HS-5 (cell line): Measurements from ENCODE around the gene STK32C.

Source experiments
- DNase-seq: peaks from one replicate; pipeline ENCODE4 v3.0.0-alpha.2; 2012; ENCODE audit warnings: low read depth

Gene STK32C

DNA sequence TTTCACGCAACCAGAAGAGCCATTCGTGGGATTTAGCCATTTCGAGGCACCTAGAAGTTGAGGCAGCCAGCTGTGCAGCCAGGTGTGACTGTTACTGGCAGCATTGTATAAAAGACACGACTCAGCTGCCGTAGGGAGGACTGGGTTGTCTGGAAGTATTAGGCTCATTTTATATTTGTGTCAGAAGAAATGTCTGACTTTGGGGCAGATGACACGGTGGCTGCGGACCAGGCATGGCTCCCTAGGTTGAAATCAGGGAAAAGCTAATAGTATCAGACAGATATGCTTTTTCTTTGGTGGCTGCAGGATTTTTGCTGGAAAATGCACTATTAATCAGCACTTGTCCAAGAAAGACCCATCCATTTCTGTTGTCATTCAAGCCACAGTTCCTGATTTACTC, 125.2 kb downstream of the STK32C start:
- DNase-seq: no peak

DNA sequence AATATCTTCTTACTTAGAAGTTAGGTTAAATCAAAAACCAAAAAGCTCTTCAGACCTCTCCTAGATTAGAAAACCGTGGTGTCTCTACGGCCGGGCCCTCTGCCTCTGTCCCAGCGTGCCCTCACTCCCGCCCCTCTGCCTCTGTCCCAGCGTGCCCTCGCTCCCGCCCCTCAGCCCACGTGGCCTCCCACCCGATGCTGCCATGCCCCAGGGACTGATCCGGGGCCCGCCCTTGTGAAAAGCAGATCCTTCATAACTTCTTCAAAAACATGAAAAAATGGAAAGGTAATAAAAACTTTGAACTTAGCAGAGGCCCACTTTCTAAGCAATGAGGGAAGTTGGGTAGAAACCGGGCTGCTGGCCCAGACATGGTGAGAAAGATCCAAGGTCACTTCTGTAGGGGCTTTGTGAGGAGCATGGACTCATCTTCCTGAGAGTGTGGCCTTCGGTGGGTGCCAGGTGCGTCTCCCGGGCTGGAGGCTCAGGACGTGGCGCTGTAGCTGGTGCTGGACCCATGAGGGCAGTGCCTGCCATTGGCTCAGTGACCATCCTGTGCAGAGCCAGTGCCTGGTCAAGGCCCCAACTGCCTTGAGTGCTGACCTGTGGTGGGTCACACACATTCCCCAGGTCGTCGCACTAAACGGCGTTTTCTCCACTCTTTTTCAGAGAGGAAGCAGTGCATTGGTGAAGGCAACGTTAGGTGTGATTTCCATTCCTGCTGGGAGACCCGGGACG, 125.9 kb downstream of the STK32C start:
- DNase-seq: no peak

DNA sequence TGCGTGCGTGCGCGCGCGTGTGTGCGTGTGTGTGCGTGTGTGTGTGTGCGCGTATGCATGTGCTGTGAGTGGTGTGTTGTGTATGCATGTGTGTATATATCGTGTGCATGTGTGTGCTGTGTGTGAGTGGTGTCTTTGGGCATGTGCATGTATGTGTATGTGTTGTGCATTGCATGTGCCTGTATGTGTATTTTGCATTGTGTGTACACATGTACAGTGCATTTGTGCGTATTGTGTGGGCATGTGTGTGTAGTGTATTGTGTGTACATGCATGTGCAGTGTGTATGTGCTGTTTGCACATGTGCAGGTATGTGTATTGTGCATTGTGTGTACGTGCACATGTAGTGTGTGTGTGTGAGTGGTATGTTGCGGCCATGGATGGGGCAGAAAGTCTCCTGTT, 127.0 kb downstream of the STK32C start:
- DNase-seq: no peak

DNA sequence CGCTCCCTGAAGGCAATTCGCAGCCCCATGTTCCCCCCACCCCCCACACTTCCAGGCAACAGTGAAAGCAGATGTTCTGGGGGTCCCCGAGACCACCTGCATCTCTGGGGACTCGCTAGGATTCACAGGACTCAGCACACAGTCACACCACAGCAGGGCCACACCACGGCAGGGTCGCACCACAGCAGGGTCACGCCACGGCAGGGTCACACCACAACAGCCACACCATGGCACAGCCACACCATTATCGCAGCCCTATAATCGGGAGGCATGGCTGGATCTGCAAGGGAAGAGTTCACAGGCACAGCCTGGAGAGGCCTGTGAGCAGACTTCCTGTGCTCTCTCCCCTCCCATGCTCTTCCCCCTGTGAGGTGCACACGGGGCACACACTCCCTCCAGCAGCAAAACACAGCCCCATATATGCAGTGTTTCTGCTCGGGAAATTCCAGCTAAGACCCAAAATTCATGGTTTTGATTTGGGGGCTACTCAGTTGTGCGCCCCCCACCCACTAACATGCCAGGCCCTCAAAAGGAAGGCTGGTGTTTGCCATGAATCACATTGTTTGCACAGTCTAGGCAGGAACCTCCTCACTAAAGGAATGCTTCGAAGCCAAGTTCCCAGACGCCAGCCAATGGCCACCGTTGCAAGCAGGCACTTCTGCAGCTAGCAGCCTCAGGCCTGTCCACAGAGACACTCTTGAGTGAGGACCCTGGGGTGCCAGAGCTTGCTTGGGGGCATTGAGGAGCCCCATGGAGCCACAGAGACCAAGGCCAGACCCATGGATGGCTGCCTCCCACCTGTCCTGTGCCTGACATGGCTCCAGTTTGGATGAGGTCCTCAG, 128.0 kb downstream of the STK32C start:
- no peak for DNase-seq

DNA sequence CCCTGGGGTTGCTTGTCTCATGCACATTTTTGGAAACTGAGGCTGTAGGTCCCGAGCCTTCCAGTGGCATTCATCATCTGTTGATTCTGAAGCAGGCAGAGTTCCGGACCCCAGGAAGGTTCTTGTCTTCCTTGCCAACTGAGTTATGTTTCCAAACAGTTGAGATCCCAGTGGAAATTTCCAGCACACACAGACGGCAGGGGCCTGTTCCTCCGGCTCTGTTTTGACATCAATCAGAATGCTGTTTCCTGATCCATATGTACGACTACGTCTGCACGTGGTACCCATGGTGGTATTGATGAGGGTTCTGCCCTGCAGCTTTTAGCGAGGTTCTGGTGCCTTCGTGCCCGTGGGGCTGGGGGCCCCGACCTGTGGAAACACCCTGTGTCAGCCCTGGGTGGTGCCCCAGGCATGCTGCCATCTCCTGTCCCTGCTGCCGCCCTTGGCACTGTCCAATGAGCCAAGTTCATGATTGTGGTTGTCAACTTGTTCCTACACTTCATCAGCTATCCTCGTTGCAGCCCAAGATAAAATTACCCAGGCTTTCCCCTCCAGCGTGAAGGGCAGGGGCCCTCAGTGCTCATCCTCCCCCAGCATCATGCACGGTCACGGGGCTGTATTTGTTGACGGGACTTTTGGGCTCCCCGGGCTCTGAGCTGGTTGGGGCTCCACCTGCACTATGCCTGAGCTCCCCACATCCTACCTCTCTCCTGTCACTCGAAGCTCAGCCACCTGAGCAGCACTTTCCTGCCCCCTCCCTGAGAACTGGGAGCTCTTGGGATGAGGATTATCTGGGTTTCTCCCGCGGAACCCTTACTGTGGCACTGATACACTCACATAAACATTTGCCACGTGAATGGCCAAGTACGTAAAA, 128.8 kb downstream of the STK32C start:
- no peak for DNase-seq

DNA sequence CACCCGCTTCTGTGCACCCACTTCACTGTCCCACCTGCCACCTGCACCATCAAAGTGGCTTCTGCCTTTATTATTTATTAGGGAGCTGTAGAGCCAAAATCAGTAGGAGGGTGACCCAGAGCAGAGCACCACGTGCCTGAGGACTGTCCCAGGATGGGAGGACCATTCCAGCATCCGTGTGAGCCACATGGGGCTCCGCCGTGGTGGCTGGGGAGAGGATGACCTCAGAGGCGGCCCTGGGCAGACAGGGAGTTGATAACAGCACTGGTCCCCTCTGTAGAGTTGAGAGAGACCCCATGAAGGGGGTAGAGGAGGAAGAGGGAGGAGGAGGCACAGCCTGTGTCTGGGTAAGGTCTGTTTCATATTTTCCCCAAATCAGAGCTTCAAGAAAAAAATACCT, 129.7 kb downstream of the STK32C start:
- DNase-seq: no peak

DNA sequence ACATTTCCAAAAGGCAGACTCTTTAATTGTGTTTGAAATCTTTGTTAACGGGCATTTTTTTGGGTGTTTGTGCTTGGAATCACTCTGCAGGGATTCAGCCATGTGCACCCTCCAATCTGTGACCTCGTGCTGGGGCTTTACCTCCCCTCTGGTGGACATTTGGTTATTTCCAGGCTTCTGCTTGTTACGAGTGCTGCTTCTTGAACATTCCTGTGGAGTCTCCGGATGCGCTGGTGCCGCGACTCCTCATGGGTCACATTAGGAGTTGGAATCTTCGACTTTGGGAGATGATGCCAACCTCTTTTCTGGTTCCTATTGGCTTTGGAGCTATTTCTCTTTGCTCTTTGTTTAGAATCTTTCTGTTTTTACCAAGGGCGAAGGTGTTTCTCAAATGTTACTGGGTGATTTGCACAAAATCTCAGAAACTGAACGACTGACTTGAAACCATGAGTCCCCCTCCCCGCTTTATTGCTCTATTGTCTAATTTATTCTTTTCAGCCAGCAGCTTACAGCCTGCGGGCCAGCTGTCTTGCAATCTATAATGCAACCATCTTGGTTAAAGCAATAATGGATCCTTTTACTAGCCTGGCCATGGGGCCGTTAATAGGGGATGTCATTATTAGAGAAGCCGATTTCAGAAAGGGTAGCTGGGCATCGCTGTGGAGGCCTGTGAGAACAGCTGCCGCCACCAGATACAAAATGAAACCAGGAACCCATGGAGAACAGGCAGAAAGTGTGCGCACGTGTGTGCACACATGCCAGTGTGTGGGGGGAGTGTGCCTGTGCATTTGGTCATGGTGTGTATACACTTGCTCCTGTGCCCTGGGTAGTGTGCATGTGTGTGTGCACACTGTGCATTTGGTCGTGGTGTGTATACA, 130.9 kb downstream of the STK32C start:
- DNase-seq: no peak

DNA sequence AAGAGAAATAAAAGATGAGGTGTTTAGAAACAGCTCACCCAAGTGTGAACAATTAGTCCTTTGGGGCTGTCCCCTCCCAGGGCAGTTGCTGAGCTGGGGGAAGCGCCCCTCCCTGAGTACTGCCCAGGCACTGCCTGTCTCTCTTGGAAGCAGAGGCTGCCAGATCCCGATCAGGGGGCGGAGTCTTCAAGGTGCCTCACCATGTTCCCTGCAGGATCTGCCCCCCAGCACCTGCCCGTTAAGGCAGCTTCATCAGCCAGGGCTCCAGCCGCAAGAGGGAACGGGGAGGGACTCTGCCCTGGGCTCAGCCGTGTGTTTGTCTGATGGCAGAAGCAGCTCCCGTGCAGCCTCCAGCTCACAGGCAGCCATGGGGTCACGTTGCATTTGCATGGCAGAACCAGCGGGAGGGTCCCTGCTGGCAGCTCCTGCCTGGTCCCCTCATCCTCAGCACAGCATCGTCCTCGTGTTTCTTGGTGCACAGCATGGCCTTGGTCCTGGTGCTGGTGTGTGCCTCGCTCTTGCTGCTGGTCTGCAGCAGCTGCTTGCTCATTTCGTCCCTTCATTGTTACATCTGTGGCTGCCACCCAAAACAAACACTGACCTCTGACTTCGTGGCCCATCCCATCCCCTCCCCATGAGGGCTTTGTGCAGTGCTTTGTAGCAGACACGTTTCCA, 131.7 kb downstream of the STK32C start:
- no peak for DNase-seq

DNA sequence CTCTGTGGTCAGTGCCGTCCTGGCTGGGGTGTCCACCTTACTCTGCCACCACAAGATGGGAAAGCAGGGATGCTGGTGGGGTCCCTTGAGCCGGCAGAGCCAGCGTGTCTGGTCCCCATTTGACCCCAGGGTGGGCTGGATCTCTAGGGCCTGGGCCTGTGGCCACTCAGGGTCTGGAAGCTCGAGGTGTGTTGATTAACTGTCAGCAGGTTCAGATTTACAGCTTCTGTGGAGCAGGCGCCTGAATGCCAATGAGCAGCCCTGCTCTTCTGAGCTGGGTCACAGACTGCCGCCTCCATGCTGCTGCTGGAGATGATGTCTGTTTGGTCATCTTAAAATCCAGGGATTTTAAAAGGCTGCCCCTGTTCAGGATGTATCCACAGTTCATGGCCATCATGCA, 132.3 kb downstream of the STK32C start:
- no peak for DNase-seq

DNA sequence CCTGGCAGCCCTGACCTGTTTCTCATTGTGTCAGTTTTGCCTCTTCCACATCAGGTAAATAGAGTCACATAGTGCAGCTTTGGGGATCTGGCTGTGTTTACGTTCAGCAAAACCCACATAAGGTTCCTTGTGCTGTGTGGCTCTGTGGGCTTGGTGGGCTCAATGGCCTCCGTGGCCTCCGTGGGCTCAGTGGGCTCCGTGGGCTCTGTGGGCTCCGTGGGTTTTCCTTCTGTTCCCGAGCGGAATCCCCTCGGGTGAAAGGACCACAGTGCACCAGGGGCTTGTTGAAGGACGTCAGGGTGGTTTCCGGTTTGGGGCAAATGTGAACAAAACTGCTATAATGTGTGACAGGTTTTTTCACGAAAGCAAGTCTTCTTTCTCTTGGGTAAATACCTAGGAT, 133.5 kb downstream of the STK32C start:
- no peak for DNase-seq

DNA sequence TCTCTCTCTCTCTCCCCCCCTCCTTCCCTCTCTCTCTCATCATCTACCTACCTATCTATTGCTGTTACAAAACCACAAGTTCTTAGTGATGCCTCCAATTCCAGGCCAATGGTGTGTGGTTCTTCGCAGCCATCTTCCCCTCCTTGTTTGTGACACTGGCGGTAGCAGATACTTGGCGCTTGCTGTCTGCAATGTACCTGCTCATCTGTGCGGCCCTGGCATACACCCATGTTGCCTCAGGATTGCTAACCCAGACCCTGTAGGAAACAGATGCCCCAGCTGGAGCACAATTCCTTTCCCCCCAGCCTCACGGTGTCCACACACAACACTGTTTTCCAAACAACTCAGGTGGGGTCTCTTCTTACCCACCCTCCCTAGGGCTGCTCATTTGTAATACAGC, 134.6 kb downstream of the STK32C start:
- DNase-seq: no peak

DNA sequence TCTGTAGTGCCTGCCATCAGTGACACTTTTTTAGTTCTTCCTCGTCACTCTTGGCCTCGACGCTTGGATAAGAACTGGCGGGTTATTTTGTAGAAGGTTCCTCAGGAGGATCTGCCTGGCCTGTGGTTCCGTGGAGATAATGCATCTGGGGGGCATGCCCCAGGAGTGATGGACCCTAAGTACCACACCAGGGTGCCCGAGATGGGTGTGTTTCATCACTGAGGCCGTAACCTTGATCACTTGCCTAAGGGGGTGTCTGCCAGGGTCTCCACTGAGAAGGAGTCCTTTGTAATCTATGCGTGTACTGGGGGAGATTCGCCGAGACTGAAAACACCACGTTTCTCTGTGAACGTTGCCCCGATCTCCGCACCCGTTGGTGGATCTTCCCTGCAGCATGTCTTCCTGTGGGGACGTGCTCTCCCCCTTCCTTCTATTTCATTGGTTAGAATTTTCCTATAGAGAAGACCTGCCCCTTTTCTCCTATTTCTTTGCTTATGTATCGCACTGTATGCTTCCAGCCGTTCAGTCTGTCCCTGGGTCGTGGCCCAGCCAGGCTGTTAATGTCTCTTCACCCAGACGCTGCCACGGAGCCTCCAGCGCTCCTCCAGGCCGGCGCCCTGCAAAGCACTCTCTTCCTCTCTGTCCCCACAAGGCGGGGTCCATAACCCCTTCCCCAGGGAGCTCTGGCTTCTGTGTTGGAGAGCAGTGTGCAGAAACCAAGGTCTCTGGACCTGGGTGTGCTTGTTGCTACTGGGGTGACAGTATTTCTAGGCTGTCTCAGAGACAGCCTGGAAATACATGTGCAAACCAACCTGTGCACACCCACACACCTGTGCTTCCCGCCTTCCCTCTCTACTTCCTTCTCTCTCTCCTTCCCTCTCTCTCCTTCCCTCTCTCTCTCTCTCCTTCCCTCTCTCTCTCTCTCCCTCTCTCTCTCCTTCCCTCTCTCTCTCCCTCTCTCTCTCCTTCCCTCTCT, 135.4 kb downstream of the STK32C start:
- no peak for DNase-seq

DNA sequence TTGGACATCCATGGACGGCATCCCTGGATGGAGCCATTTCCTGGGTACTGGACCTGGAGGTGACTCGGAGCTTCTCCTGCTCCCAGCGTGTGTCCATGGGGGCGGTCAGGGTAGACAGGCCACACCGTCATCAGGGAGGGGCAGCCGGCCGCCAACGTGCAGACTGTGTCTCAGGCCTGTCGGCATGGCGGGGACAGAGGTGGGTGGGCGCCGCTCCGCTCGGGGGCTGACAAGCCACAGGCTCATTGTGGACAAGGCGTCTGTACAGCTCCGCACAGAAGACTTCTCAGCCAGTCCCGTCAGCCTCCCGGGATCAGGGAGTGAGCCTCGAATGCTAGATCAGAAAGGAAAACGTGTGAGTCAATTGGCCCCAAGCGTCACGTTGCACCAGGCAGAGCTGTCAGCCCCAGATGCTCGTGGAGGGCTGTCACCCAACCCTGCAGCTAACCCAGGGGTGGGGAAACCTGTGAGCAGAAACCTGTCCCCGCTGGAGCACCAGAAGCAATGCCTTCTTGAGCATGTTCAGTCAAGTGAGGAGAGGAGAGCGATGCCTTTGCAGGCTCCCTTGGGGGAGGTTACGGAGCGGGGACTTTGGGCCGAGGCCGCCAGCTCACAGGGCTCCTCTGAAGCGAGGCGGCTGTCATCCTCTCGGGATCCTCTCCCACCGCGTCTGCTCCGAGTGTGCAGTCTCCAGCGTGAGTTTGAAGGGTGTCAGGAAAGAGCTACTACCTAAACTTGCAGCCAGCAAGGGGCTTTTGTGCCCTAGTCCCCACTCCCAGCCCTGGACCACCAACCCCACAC, 137.0 kb downstream of the STK32C start:
- DNase-seq: no peak

DNA sequence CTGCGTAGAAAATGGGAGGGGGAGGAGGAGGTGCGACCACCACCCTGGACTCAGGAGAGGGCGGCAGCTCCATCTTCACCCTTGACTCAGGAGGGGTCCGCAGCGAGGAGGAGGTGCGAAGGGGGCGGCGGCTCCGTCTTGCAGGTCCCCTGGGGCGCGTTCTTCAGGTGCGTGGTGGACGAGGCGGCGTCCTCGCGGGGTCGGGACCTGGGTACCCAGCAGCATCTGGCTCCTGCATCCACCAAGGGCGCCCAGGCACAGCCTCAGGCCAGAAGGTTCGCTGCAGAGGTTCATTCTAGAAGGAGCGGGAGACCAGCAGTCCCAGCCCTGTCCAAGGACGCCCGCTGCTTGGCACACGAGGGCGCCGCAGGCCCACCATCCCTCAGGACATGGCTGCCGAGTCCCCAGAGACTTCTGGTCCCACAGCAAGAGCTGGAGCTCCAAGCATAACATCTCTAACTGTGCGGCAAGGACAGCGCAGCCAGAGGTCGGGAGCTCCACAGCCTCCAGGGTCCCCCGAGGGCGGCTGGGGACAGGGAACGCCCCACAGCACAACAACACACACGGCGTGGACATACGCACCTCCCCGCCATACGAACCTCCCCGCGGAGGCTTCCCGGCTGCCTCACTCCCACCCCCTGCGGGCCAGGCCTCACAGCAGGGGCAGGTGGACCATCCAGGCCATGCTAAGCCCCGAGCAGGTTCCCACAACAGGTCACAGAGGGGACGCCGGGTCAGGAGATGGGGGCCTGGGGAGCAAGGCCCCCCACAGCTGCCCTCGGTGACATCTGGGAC, 137.8 kb downstream of the STK32C start:
- DNase-seq: no peak

DNA sequence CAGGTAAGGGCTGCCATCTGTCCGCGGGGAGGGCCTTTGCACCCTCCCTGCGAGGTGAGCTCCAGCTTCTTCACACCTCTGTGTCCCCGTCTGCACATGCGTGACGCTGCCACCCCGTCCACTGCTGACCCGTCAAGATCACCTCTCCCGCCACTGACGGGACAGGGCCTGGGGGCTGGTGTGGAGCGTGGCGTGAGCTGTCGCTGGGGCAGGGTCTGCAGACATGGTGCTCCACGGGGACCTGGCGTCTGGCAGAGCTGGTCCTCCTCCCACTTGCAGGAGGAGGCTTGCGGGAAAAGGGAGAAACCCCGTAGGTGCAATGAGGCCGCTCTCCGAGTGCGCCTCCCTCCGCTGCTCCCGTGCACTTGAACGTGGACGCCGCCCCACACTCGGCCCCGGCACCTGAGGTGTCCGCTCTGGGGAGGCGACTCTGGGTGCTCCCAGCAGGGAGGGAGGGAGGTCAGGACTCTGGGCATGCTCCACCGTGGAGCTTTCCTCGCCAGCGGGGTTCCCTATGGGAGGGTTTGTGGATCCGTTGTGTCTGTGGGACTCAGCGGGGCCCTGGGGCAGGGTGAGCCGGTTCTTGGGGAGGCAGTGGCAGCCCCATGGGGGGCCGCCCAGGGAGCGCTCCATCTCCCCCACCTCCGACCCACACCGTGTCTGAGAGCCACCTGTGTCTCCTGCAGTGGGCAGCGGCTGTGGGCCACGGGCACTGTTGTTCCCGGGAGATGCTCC, 138.6 kb downstream of the STK32C start:
- no peak for DNase-seq

DNA sequence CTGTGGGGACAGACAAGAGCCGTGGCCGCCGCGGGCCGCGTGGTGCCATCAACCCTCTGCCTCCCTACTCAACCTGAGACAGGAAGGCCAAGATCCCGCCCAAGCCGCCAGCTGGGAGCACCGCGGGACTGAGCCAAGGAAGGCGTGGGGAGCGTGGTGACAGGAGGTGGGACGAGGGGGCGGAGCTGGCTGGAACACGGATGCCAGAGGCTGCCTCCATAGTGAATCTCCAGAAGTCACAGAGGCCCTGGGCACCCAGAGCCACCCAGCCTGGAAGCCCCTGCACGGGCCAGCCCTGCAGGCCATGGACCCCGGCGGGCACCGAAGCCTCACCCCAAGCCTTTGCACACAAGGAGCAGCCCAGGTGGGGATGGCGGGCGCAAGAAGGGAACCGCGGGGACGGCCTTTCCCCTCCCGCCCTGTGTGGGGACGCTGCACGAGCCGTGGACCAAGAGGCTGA, 139.1 kb downstream of the STK32C start:
- no peak for DNase-seq

DNA sequence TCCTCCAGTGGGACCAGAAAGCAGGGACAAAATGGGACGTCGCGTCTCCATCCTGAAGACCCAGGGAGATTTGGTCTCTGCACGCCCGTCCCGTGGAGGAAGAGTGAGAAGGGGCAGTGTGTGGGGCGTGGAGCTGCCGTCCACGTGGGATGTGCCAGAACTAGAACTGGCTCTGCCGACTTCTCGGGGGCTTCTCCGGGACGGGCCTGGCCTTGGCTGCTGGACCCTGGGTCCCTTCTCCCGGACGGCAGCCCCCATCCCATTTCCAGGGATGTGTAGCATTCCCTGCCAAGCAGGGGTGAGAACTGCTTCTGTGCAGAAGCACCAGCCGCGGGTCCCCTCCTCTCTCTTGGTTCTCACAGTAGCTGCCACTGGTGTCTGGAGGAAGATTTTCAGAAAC, 139.8 kb downstream of the STK32C start:
- no peak for DNase-seq
